ENCODE data around the gene CTBP2.

- TF ChIP-seq POLR2A (IDR thresholded peaks at IDR 0.05), result no peak
- TF ChIP-seq, protein P1, sequence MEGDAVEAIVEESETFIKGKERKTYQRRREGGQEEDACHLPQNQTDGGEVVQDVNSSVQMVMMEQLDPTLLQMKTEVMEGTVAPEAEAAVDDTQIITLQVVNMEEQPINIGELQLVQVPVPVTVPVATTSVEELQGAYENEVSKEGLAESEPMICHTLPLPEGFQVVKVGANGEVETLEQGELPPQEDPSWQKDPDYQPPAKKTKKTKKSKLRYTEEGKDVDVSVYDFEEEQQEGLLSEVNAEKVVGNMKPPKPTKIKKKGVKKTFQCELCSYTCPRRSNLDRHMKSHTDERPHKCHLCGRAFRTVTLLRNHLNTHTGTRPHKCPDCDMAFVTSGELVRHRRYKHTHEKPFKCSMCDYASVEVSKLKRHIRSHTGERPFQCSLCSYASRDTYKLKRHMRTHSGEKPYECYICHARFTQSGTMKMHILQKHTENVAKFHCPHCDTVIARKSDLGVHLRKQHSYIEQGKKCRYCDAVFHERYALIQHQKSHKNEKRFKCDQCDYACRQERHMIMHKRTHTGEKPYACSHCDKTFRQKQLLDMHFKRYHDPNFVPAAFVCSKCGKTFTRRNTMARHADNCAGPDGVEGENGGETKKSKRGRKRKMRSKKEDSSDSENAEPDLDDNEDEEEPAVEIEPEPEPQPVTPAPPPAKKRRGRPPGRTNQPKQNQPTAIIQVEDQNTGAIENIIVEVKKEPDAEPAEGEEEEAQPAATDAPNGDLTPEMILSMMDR (IDR thresholded peaks at IDR 0.05), result no peak
Observed at GRCh38 chr10:125144206-125144605, 16.2 kb downstream of the CTBP2 start.

Data from stomach (tissue), 4 donors.